ENCODE data around the gene PDLIM7.

Gene PDLIM7

GRCh38 chr5:177470759-177471536 is 26.5 kb downstream of the PDLIM7 start:
- H3K27me3 ChIP-seq (ENCODE audit: insufficient read depth, low read length): no peaks in the 10 kb centered on the region
- no peak overlapping the region for H2BK12ac ChIP-seq (ENCODE audit: low read length)
- peak overlapping the region; percentile 59 for H3K4ac ChIP-seq (ENCODE audit: low read depth, low read length)
- no peak overlapping the region for H4K8ac ChIP-seq (ENCODE audit: low read depth, low read length)
- H2BK120ac ChIP-seq (ENCODE audit: insufficient read depth, low read length, poor library complexity): no peak overlapping the region
- H3K79me2 ChIP-seq (ENCODE audit: control insufficient read depth, insufficient read depth, low read length, poor library complexity): peaks cover 27% of the 10 kb centered on the region
- no CpG with 5 or more reads among the region's 10 CpGs for WGBS (ENCODE audit: extremely low coverage, insufficient coverage, insufficient read length)
- no peak for DNase-seq
- H3K9me3 ChIP-seq (ENCODE audit: insufficient read depth, low read depth, low read length): peaks cover 4% of the 10 kb centered on the region
- peaks cover 34 to 36% of the 10 kb centered on the region in 2 experiments for H3K4me1 ChIP-seq (ENCODE audit: control insufficient read depth in 1 of 2, insufficient read depth in 2 of 2, low read length in 2 of 2)
- no peak overlapping the region for H2AK5ac ChIP-seq (ENCODE audit: low read length)
- H2BK5ac ChIP-seq (ENCODE audit: low read depth, low read length, poor library complexity): no peak overlapping the region
- H3K9ac ChIP-seq (ENCODE audit: low read length): no peak overlapping the region
- peak overlapping the region; percentile 28 for H3K4me2 ChIP-seq (ENCODE audit: low read length)
- no peak overlapping the region for H3K14ac ChIP-seq (ENCODE audit: low read length)
- no peak overlapping the region for H2AFZ ChIP-seq (ENCODE audit: insufficient read depth, low read length, poor library complexity)
- H3K27ac ChIP-seq (ENCODE audit: low read depth, low read length): no peak overlapping the region
- peaks cover 55 to 61% of the 10 kb centered on the region in 2 experiments for H3K36me3 ChIP-seq (ENCODE audit: control insufficient read depth in 1 of 2, insufficient read depth in 2 of 2, low read length in 2 of 2)
- no peak overlapping the region for H4K12ac ChIP-seq (ENCODE audit: low read depth, low read length)
- no peak overlapping the region for H3K23ac ChIP-seq (ENCODE audit: low read length)
- no peak overlapping the region for H4K91ac ChIP-seq (ENCODE audit: low read depth, low read length)
- H3K79me1 ChIP-seq (ENCODE audit: low read length): peaks cover 13% of the 10 kb centered on the region
- no peak overlapping the region for H3K4me3 ChIP-seq (ENCODE audit: low read depth, low read length)
- peak overlapping the region; percentile 10 for H3K18ac ChIP-seq (ENCODE audit: low read length)

DNA sequence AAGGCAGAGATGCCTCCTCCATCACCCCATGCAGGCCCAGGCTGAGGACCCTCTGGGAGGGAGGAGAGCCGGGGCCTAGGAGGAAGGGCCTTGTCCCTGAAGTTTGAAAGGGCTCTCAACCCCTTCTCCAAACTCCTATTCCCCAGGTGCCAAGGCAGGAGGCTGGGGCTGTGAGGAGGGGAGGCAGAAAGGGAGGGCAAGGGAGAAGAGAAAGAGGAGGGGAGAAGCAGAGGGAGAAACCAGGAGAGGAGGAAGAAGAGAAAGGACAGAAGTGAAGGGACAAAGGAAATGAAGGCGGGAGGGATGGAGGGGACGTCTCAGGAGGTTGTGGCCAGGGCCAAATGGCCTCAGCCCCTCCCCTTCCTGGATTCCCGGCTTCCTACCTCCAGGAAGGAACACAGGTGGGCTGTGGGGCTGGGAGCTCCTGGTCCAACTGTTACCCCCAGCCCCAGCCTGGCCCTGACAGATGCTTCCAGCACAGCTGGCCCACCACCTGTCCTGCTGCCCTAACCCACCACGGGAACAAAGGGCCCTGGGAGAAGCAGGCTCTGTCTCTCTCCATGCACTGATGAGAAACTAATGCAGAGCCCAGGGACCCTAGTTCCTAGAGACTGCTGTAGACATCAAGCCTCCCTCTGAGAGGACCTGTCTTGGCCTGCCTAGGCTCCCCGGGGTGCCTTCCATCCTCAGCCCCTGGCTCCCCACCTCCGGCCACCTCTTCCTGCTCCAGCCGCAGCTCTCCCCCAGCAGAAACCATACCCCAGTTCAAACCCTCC is 27.5 kb downstream of the PDLIM7 start:
- no peak overlapping the region for H2BK5ac ChIP-seq (ENCODE audit: low read depth, low read length, poor library complexity)
- H3K18ac ChIP-seq (ENCODE audit: low read length): peak overlapping the region; percentile 10
- H2AFZ ChIP-seq (ENCODE audit: insufficient read depth, low read length, poor library complexity): no peak overlapping the region
- no peak overlapping the region for H2AK5ac ChIP-seq (ENCODE audit: low read length)
- no peak for DNase-seq
- H3K9ac ChIP-seq (ENCODE audit: low read length): no peak overlapping the region
- H3K79me2 ChIP-seq (ENCODE audit: control insufficient read depth, insufficient read depth, low read length, poor library complexity): peaks cover 27% of the 10 kb centered on the region
- H3K27ac ChIP-seq (ENCODE audit: low read depth, low read length): peak overlapping the region; percentile 4
- H4K8ac ChIP-seq (ENCODE audit: low read depth, low read length): no peak overlapping the region
- no peaks in the 10 kb centered on the region for H3K27me3 ChIP-seq (ENCODE audit: insufficient read depth, low read length)
- WGBS (ENCODE audit: extremely low coverage, insufficient coverage, insufficient read length): no CpG with 5 or more reads among the region's 8 CpGs
- H3K4ac ChIP-seq (ENCODE audit: low read depth, low read length): peak overlapping the region; percentile 59
- peaks cover 13% of the 10 kb centered on the region for H3K79me1 ChIP-seq (ENCODE audit: low read length)
- H3K36me3 ChIP-seq (ENCODE audit: control insufficient read depth in 1 of 2, insufficient read depth in 2 of 2, low read length in 2 of 2): peaks cover 64 to 69% of the 10 kb centered on the region in 2 experiments
- H3K4me2 ChIP-seq (ENCODE audit: low read length): peak overlapping the region; percentile 28
- no peak overlapping the region for H3K4me3 ChIP-seq (ENCODE audit: low read depth, low read length)
- H4K91ac ChIP-seq (ENCODE audit: low read depth, low read length): no peak overlapping the region
- no peak overlapping the region for H3K23ac ChIP-seq (ENCODE audit: low read length)
- peaks cover 6% of the 10 kb centered on the region for H3K9me3 ChIP-seq (ENCODE audit: insufficient read depth, low read depth, low read length)
- no peak overlapping the region for H2BK120ac ChIP-seq (ENCODE audit: insufficient read depth, low read length, poor library complexity)
- no peak overlapping the region for H2BK12ac ChIP-seq (ENCODE audit: low read length)
- peaks cover 34 to 36% of the 10 kb centered on the region in 2 experiments for H3K4me1 ChIP-seq (ENCODE audit: control insufficient read depth in 1 of 2, insufficient read depth in 2 of 2, low read length in 2 of 2)
- H3K14ac ChIP-seq (ENCODE audit: low read length): peak overlapping the region; percentile 20
- no peak overlapping the region for H4K12ac ChIP-seq (ENCODE audit: low read depth, low read length)

DNA sequence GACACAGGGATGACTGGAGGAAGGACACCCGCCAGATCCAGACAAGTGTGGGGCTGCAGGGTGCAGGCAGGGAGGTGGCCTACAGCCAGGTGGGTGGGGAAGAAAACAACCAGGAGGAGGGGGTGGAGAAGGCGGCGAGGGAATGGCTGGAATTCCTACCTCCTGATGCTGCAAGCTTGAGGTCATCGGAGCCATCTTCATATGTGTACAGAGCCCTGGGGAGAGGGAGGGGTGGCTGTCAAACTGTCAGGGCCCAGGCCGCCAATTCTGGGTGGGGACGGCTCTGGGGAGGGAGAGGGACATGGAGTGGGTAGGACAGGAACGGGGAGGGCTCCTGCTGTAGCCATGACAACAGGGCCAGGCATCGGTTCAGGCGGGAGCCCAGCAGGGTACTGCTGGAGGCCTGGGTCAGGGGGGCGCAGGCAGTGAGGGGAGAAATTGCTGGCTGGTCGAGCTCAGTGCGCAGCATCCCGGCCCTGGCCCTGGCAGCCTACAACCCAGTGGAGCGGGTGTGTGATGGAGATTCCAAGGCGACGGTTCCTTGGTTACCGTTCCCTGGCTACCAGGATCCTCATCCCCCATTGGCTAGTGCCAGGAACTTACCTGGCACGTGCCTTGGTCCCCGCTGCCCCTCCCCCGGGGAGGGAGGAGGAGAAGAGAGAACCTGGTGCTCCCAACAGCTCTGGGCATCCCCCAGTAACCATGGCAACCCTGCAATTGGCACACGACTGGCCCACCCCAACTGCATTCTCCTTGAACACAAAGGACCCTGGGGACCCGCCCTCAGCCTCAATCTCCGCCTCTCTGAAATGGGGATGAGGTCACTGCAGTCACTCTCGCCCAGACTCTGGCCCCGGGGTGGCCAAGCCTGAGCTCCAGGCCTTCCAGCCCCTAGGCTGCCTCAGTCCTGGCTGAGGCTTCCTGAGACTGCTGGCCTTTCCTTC is 28.4 kb downstream of the PDLIM7 start:
- Histone ChIP-seq H4K91ac (ENCODE audit: low read depth, low read length) (no peak overlapping the region), H3K9me3 (ENCODE audit: insufficient read depth, low read depth, low read length) (peaks cover 4% of the 10 kb centered on the region), H2BK120ac (ENCODE audit: insufficient read depth, low read length, poor library complexity) (no peak overlapping the region), H3K14ac (ENCODE audit: low read length) (no peak overlapping the region), H2BK5ac (ENCODE audit: low read depth, low read length, poor library complexity) (no peak overlapping the region), H4K8ac (ENCODE audit: low read depth, low read length) (no peak overlapping the region), H3K79me2 (ENCODE audit: control insufficient read depth, insufficient read depth, low read length, poor library complexity) (peaks cover 27% of the 10 kb centered on the region), H3K27ac (ENCODE audit: low read depth, low read length) (no peak overlapping the region), H3K9ac (ENCODE audit: low read length) (no peak overlapping the region), H3K23ac (ENCODE audit: low read length) (no peak overlapping the region), H2AK5ac (ENCODE audit: low read length) (no peak overlapping the region), H3K79me1 (ENCODE audit: low read length) (peaks cover 13% of the 10 kb centered on the region), H3K36me3 (ENCODE audit: control insufficient read depth in 1 of 2, insufficient read depth in 2 of 2, low read length in 2 of 2) (peaks cover 64 to 69% of the 10 kb centered on the region in 2 experiments), H3K4me1 (ENCODE audit: control insufficient read depth in 1 of 2, insufficient read depth in 2 of 2, low read length in 2 of 2) (peaks cover 34 to 36% of the 10 kb centered on the region in 2 experiments), H3K4me2 (ENCODE audit: low read length) (no peak overlapping the region), H4K12ac (ENCODE audit: low read depth, low read length) (no peak overlapping the region), H3K18ac (ENCODE audit: low read length) (peak overlapping the region; percentile 51), H2BK12ac (ENCODE audit: low read length) (no peak overlapping the region), H2AFZ (ENCODE audit: insufficient read depth, low read length, poor library complexity) (no peak overlapping the region), H3K4me3 (ENCODE audit: low read depth, low read length) (no peak overlapping the region), H3K27me3 (ENCODE audit: insufficient read depth, low read length) (no peaks in the 10 kb centered on the region), H3K4ac (ENCODE audit: low read depth, low read length) (no peak overlapping the region)
- DNase-seq: peak; percentile 62 to 74
- no CpG with 5 or more reads among the region's 25 CpGs for WGBS (ENCODE audit: extremely low coverage, insufficient coverage, insufficient read length)

- Histone ChIP-seq H3K14ac (ENCODE audit: low read length) (no peak overlapping the region), H3K9me3 (ENCODE audit: insufficient read depth, low read depth, low read length) (peaks cover 4% of the 10 kb centered on the region), H4K12ac (ENCODE audit: low read depth, low read length) (no peak overlapping the region), H3K36me3 (ENCODE audit: control insufficient read depth in 1 of 2, insufficient read depth in 2 of 2, low read length in 2 of 2) (peaks cover 70 to 72% of the 10 kb centered on the region in 2 experiments), H4K91ac (ENCODE audit: low read depth, low read length) (no peak overlapping the region), H3K4ac (ENCODE audit: low read depth, low read length) (no peak overlapping the region), H3K18ac (ENCODE audit: low read length) (peak overlapping the region; percentile 51), H3K9ac (ENCODE audit: low read length) (no peak overlapping the region), H3K27me3 (ENCODE audit: insufficient read depth, low read length) (no peaks in the 10 kb centered on the region), H3K27ac (ENCODE audit: low read depth, low read length) (no peak overlapping the region), H4K8ac (ENCODE audit: low read depth, low read length) (no peak overlapping the region), H2BK12ac (ENCODE audit: low read length) (no peak overlapping the region), H3K79me1 (ENCODE audit: low read length) (peaks cover 12% of the 10 kb centered on the region), H3K4me3 (ENCODE audit: low read depth, low read length) (no peak overlapping the region), H2BK5ac (ENCODE audit: low read depth, low read length, poor library complexity) (no peak overlapping the region), H2AFZ (ENCODE audit: insufficient read depth, low read length, poor library complexity) (no peak overlapping the region), H3K23ac (ENCODE audit: low read length) (no peak overlapping the region), H3K4me2 (ENCODE audit: low read length) (no peak overlapping the region), H3K79me2 (ENCODE audit: control insufficient read depth, insufficient read depth, low read length, poor library complexity) (peaks cover 26% of the 10 kb centered on the region), H3K4me1 (ENCODE audit: control insufficient read depth in 1 of 2, insufficient read depth in 2 of 2, low read length in 2 of 2) (peaks cover 34% of the 10 kb centered on the region in 2 experiments), H2AK5ac (ENCODE audit: low read length) (no peak overlapping the region), H2BK120ac (ENCODE audit: insufficient read depth, low read length, poor library complexity) (no peak overlapping the region)
- WGBS (ENCODE audit: extremely low coverage, insufficient coverage, insufficient read length): no CpG with 5 or more reads among the region's 2 CpGs
- DNase-seq: peak in 1 of 2 donors; percentile 29
Measured at GRCh38 chr5:177468329-177468684, 29.1 kb downstream of the PDLIM7 start.

Data from trophoblast cell (in vitro differentiated cells and primary cell).